ENCODE data around the gene LRRK2. TPM values are rescaled to one million over a fixed set of nuclear protein-coding genes. Genes with fewer than 3 reads are reported as not detected.

Gene LRRK2
- total and polyA plus RNA-seq, 4 donors = 1.5 to 11.5 (median 4.9) TPM

DNA sequence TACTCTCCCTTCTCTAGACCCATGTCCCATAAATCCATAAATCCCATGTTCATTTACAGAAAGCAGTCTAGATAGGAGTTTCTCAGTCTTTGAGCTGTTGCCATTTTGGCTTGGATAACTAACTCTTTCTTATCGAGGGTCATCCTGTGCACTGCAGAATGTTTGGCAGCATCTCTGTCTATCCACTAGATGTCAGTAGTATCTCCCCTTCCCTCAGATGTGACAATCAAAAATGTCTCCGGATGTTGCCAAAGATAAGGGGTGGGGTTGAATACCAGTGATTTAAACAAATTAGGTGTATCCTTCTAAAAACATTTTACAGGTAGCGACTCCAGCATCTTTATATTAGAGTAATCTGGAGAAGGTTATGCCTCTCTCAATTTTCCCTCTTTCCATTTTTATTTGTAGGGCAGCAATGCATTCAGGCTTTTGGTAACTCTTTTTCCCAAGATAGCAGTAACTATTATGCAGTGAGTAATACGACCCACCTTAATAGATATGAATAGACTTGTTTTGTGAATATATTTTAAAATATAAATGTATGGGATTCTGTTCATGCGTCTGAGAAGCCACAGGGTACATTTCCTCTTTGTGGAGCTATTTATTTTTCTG, 100.7 kb downstream of the LRRK2 start:
- Histone ChIP-seq H3K9ac (ENCODE audit: low read depth in 1 of 2, low read length in 2 of 2) (no peak overlapping the region), H3K9me3 (ENCODE audit: control insufficient read depth in 4 of 4, low read length in 3 of 4) (no peaks in the 10 kb centered on the region), H3K4me3 (ENCODE audit: low read depth in 1 of 3, low read length in 3 of 3) (no peak overlapping the region), H3K27ac (ENCODE audit: low read depth in 1 of 2, low read length in 2 of 2) (no peak overlapping the region), H3K36me3 (ENCODE audit: control insufficient read depth in 4 of 4, insufficient read depth in 3 of 4, low read depth in 1 of 4, low read length in 3 of 4) (peaks cover 0 to 23% (median 11%) of the 10 kb centered on the region in 4 donors), H3K27me3 (ENCODE audit: control insufficient read depth in 4 of 4, insufficient read depth in 4 of 4, low read length in 3 of 4) (no peaks in the 10 kb centered on the region), H3K4me1 (ENCODE audit: control insufficient read depth in 4 of 4, insufficient read depth in 4 of 4, low read length in 3 of 4) (no peaks in the 10 kb centered on the region)
- no peak for DNase-seq (ENCODE audit: low spot score)
- TF ChIP-seq, protein P1, sequence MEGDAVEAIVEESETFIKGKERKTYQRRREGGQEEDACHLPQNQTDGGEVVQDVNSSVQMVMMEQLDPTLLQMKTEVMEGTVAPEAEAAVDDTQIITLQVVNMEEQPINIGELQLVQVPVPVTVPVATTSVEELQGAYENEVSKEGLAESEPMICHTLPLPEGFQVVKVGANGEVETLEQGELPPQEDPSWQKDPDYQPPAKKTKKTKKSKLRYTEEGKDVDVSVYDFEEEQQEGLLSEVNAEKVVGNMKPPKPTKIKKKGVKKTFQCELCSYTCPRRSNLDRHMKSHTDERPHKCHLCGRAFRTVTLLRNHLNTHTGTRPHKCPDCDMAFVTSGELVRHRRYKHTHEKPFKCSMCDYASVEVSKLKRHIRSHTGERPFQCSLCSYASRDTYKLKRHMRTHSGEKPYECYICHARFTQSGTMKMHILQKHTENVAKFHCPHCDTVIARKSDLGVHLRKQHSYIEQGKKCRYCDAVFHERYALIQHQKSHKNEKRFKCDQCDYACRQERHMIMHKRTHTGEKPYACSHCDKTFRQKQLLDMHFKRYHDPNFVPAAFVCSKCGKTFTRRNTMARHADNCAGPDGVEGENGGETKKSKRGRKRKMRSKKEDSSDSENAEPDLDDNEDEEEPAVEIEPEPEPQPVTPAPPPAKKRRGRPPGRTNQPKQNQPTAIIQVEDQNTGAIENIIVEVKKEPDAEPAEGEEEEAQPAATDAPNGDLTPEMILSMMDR (IDR thresholded peaks at IDR 0.05; ENCODE audit: low read depth, low read length, missing input control) = peak; percentile 49
- TF ChIP-seq RAD21 (IDR thresholded peaks at IDR 0.05) = peak; percentile 65 to 75
- TF ChIP-seq, protein P2, sequence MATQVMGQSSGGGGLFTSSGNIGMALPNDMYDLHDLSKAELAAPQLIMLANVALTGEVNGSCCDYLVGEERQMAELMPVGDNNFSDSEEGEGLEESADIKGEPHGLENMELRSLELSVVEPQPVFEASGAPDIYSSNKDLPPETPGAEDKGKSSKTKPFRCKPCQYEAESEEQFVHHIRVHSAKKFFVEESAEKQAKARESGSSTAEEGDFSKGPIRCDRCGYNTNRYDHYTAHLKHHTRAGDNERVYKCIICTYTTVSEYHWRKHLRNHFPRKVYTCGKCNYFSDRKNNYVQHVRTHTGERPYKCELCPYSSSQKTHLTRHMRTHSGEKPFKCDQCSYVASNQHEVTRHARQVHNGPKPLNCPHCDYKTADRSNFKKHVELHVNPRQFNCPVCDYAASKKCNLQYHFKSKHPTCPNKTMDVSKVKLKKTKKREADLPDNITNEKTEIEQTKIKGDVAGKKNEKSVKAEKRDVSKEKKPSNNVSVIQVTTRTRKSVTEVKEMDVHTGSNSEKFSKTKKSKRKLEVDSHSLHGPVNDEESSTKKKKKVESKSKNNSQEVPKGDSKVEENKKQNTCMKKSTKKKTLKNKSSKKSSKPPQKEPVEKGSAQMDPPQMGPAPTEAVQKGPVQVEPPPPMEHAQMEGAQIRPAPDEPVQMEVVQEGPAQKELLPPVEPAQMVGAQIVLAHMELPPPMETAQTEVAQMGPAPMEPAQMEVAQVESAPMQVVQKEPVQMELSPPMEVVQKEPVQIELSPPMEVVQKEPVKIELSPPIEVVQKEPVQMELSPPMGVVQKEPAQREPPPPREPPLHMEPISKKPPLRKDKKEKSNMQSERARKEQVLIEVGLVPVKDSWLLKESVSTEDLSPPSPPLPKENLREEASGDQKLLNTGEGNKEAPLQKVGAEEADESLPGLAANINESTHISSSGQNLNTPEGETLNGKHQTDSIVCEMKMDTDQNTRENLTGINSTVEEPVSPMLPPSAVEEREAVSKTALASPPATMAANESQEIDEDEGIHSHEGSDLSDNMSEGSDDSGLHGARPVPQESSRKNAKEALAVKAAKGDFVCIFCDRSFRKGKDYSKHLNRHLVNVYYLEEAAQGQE (IDR thresholded peaks at IDR 0.05) = no peak
- WGBS = 57% methylated on average over 5 of the region's 5 CpGs

DNA sequence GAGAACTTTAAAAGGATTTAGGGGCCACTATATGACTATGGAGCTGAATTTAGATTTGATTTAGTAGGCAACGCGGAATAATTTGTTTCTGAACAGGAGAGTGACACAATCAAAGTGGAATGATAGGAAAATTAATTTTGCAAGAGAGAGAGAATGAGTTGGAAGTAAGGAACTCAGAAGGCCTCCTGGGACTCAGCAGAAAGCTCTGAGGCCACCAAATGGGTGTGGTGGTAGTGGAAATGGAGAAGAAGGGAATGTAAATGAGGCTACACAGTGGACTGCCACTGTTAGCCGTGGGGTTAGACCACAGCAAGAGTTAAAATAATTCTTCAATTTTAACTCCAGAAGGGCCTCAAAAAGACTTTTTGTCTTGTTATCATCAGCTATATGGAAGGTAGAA, 102.7 kb downstream of the LRRK2 start:
- Histone ChIP-seq H3K36me3 (ENCODE audit: control insufficient read depth in 4 of 4, insufficient read depth in 3 of 4, low read depth in 1 of 4, low read length in 3 of 4) (peaks cover 0 to 34% (median 17%) of the 10 kb centered on the region in 4 donors), H3K27me3 (ENCODE audit: control insufficient read depth in 4 of 4, insufficient read depth in 4 of 4, low read length in 3 of 4) (no peaks in the 10 kb centered on the region), H3K9me3 (ENCODE audit: control insufficient read depth in 4 of 4, low read length in 3 of 4) (no peaks in the 10 kb centered on the region), H3K4me1 (ENCODE audit: control insufficient read depth in 4 of 4, insufficient read depth in 4 of 4, low read length in 3 of 4) (no peaks in the 10 kb centered on the region), H3K4me3 (ENCODE audit: low read depth in 1 of 3, low read length in 3 of 3) (no peak overlapping the region), H3K27ac (ENCODE audit: low read depth in 1 of 2, low read length in 2 of 2) (no peak overlapping the region), H3K9ac (ENCODE audit: low read depth in 1 of 2, low read length in 2 of 2) (no peak overlapping the region)
- TF ChIP-seq RAD21 (IDR thresholded peaks at IDR 0.05) (no peak), RXRA (IDR thresholded peaks at IDR 0.05) (no peak), NR2F2 (IDR thresholded peaks at IDR 0.05) (no peak), HNF4A (conservative IDR thresholded peaks at IDR 0.05) (no peak)
- TF ChIP-seq, protein P1 (IDR thresholded peaks at IDR 0.05; ENCODE audit: low read depth, low read length, missing input control) = no peak
- TF ChIP-seq, protein P3, sequence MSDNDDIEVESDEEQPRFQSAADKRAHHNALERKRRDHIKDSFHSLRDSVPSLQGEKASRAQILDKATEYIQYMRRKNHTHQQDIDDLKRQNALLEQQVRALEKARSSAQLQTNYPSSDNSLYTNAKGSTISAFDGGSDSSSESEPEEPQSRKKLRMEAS (IDR thresholded peaks at IDR 0.05) = no peak
- WGBS = 94% methylated on average over 3 of the region's 3 CpGs
- no peak for DNase-seq (ENCODE audit: low spot score)

DNA sequence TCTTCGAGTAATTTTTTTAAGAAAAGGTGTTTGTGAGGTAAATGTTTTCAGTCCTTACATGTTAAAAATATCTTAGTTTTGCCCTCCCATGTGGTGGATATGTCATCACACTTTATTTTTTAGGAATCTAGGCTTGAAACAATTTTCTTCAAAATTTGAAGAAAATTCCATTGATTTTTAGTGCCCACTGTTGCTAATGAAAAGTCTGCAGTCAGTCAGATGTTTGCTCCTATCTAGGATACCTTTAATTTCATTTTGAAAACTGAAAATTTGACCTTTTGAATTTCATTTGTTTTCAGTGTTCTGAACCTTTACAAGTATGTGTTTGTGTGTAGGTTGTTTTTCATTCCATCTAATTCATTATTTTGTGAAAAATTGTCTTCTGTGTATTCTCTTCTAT, 105.4 kb downstream of the LRRK2 start:
- 93% methylated on average over 1 of the region's 1 CpG for WGBS
- H3K4me1 ChIP-seq (ENCODE audit: control insufficient read depth in 4 of 4, insufficient read depth in 4 of 4, low read length in 3 of 4) = no peaks in the 10 kb centered on the region
- H3K36me3 ChIP-seq (ENCODE audit: control insufficient read depth in 4 of 4, insufficient read depth in 3 of 4, low read depth in 1 of 4, low read length in 3 of 4) = peaks cover 0 to 43% (median 17%) of the 10 kb centered on the region in 4 donors
- TF ChIP-seq, protein P3 (IDR thresholded peaks at IDR 0.05) = no peak
- no peak for TF ChIP-seq TAF1 (conservative IDR thresholded peaks at IDR 0.05)
- no peak for TF ChIP-seq YY1 (IDR thresholded peaks at IDR 0.05)
- no peak for TF ChIP-seq NR2F2 (IDR thresholded peaks at IDR 0.05)
- no peak for TF ChIP-seq GABPA (IDR thresholded peaks at IDR 0.05 in 1 of 2, conservative IDR thresholded peaks at IDR 0.05 in 1 of 2)
- TF ChIP-seq FOXA1 (IDR thresholded peaks at IDR 0.05) = no peak
- TF ChIP-seq HNF4G (IDR thresholded peaks at IDR 0.05) = no peak
- TF ChIP-seq, protein P4, sequence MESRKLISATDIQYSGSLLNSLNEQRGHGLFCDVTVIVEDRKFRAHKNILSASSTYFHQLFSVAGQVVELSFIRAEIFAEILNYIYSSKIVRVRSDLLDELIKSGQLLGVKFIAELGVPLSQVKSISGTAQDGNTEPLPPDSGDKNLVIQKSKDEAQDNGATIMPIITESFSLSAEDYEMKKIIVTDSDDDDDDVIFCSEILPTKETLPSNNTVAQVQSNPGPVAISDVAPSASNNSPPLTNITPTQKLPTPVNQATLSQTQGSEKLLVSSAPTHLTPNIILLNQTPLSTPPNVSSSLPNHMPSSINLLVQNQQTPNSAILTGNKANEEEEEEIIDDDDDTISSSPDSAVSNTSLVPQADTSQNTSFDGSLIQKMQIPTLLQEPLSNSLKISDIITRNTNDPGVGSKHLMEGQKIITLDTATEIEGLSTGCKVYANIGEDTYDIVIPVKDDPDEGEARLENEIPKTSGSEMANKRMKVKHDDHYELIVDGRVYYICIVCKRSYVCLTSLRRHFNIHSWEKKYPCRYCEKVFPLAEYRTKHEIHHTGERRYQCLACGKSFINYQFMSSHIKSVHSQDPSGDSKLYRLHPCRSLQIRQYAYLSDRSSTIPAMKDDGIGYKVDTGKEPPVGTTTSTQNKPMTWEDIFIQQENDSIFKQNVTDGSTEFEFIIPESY (IDR thresholded peaks at IDR 0.05) = no peak
- no peak for TF ChIP-seq JUND (IDR thresholded peaks at IDR 0.05)
- TF ChIP-seq FOXA2 (IDR thresholded peaks at IDR 0.05) = no peak
- TF ChIP-seq RXRA (IDR thresholded peaks at IDR 0.05) = no peak
- no peak for TF ChIP-seq HNF4A (conservative IDR thresholded peaks at IDR 0.05)
- no peak for TF ChIP-seq SP1 (IDR thresholded peaks at IDR 0.05)

More for the DNA sequence above, 105.4 kb downstream of the LRRK2 start:
- no peak for DNase-seq (ENCODE audit: low spot score)
- Histone ChIP-seq H3K27ac (ENCODE audit: low read depth in 1 of 2, low read length in 2 of 2) (no peak overlapping the region), H3K27me3 (ENCODE audit: control insufficient read depth in 4 of 4, insufficient read depth in 4 of 4, low read length in 3 of 4) (no peaks in the 10 kb centered on the region), H3K9me3 (ENCODE audit: control insufficient read depth in 4 of 4, low read length in 3 of 4) (no peaks in the 10 kb centered on the region), H3K4me3 (ENCODE audit: low read depth in 1 of 3, low read length in 3 of 3) (no peak overlapping the region), H3K9ac (ENCODE audit: low read depth in 1 of 2, low read length in 2 of 2) (no peak overlapping the region)

All from liver (tissue), 9 donors.